Smooth muscle cell (in vitro differentiated cells): ENCODE data around the gene PTPN6. TPM values are rescaled to one million over a fixed set of nuclear protein-coding genes. Genes with fewer than 3 reads are reported as not detected.

Experiments used
- DNase-seq: peaks from one replicate; lab custom pipeline; 2025; ENCODE audit not compliant: unreplicated experiment; lab: John Stamatoyannopoulos, UW
- H2AFZ ChIP-seq: fragments of 200-600 bp; sonication (generic); 2 replicates; pipeline ENCODE4 v1.6.0; 2016; ENCODE audit warnings: antibody characterized with exemption, low read depth, mild to moderate bottlenecking
- H3F3A ChIP-seq: fragments of 200-600 bp; sonication (generic); 2 replicates; pipeline ENCODE4 v1.6.0; 2017; ENCODE audit warnings: antibody characterized with exemption, low read depth
- H3K27ac ChIP-seq: fragments of 200-600 bp; sonication (generic); 2 replicates; pipeline ENCODE4 v1.5.1; 2016; ENCODE audit warnings: low read depth, mild to moderate bottlenecking
- H3K27me3 ChIP-seq: fragments of 200-600 bp; sonication (generic); 2 replicates; pipeline ENCODE4 v1.6.1; 2016; ENCODE audit warnings: low read depth, mild to moderate bottlenecking
- H3K36me3 ChIP-seq: fragments of 200-600 bp; sonication (generic); 2 replicates; pipeline ENCODE4 v1.5.1; 2016; ENCODE audit warnings: low read depth
- H3K4me1 ChIP-seq: fragments of 200-600 bp; sonication (generic); 2 replicates; pipeline ENCODE4 v1.5.1; 2016; ENCODE audit warnings: low read depth
- H3K4me2 ChIP-seq: fragments of 200-600 bp; sonication (generic); 2 replicates; pipeline ENCODE4 v1.6.0; 2016; ENCODE audit warnings: mild to moderate bottlenecking
- H3K4me3 ChIP-seq: fragments of 200-600 bp; sonication (generic); 2 replicates; pipeline ENCODE4 v1.5.1; 2016; ENCODE audit warnings: mild to moderate bottlenecking
- H3K79me2 ChIP-seq: fragments of 200-600 bp; sonication (generic); 2 replicates; pipeline ENCODE4 v1.6.0; 2016; ENCODE audit warnings: low read depth, mild to moderate bottlenecking
- H3K9ac ChIP-seq: fragments of 200-600 bp; sonication (generic); 2 replicates; pipeline ENCODE4 v1.6.0; 2016; ENCODE audit warnings: low read depth
- H3K9me3 ChIP-seq: fragments of 200-600 bp; sonication (generic); replicated peaks from 2 replicates; pipeline ENCODE4 v1.5.1; 2016; ENCODE audit warnings: low read depth
- H4K20me1 ChIP-seq: fragments of 200-600 bp; sonication (generic); 2 replicates; pipeline ENCODE4 v1.6.0; 2016; ENCODE audit warnings: low read depth
- CTCF ChIP-seq: fragments of 200-600 bp; sonication (generic); IDR thresholded peaks from 2 replicates; pipeline ENCODE4 v1.5.1; 2017; ENCODE audit warnings: borderline replicate concordance, mild to moderate bottlenecking, antibody characterized with exemption; ENCODE audit not compliant: insufficient read depth, poor library complexity, severe bottlenecking
- WGBS: methylation state at CpG from one replicate; pipeline ENCODE4 v1.1.7; 2016; ENCODE audit warnings: low lambda C conversion rate; 5-methylcytosine and 5-hydroxymethylcytosine counted together
- polyA plus RNA-seq: library from polyadenylated mRNA; unstranded; fragments of >200 nt; fragmentation: Nextera tagmentation; extraction: Ambion mirVana; gene quantifications from 2 replicates; pipeline ENCODE4 v1.2.1, GENCODE V29; 2016
- total RNA-seq: library from RNA; depleted of rRNA; stranded (reverse); fragments of >200 nt; gene quantifications from 2 replicates; pipeline ENCODE4 v1.2.3, GENCODE V29; 2014

The PTPN6 gene
- total and polyA plus RNA-seq, 2 experiments from 2014 or later: 2.8 to 4.3 TPM

GRCh38 chr12:6948873-6949594 lies 2.1 kb upstream of the PTPN6 start:
- Histone ChIP-seq H3K9ac (no peak overlapping the region), H3K36me3 (no peaks in the 10 kb centered on the region), H3K4me1 (peaks cover 6% of the 10 kb centered on the region), H3K4me2 (no peak overlapping the region), H3K9me3 (no peaks in the 10 kb centered on the region), H3K27me3 (no peaks in the 10 kb centered on the region), H3K4me3 (no peak overlapping the region), H4K20me1 (peaks cover 6% of the 10 kb centered on the region), H2AFZ (no peak overlapping the region), H3F3A (peaks cover 6% of the 10 kb centered on the region), H3K79me2 (no peaks in the 10 kb centered on the region), H3K27ac (no peak overlapping the region)
- no peak for TF ChIP-seq CTCF
- 93% methylated on average over 15 of the region's 15 CpGs for WGBS
- DNase-seq: no peak

- Histone ChIP-seq H2AFZ (no peak overlapping the region), H3K4me2 (no peak overlapping the region), H3K36me3 (no peaks in the 10 kb centered on the region), H4K20me1 (no peaks in the 10 kb centered on the region), H3K4me1 (no peaks in the 10 kb centered on the region), H3K4me3 (no peak overlapping the region), H3F3A (no peaks in the 10 kb centered on the region), H3K27me3 (no peaks in the 10 kb centered on the region), H3K79me2 (no peaks in the 10 kb centered on the region), H3K27ac (no peak overlapping the region), H3K9me3 (no peaks in the 10 kb centered on the region), H3K9ac (no peak overlapping the region)
- peak; percentile 18 for TF ChIP-seq CTCF
- 52% methylated on average over 1 of the region's 1 CpG for WGBS
- no peak for DNase-seq
These were observed 755 bp upstream of the PTPN6 start for GRCh38 chr12:6950401-6950801.

GRCh38 chr12:6951551-6952120 lies 480 bp downstream of the PTPN6 start:
- no peak for DNase-seq
- no peaks in the 10 kb centered on the region for H3K36me3 ChIP-seq
- H3K9me3 ChIP-seq: no peaks in the 10 kb centered on the region
- H3K79me2 ChIP-seq: no peaks in the 10 kb centered on the region
- no peaks in the 10 kb centered on the region for H4K20me1 ChIP-seq
- H2AFZ ChIP-seq: no peak overlapping the region
- TF ChIP-seq CTCF: no peak
- H3F3A ChIP-seq: no peaks in the 10 kb centered on the region
- 93% methylated on average over 20 of the region's 20 CpGs for WGBS
- no peak overlapping the region for H3K9ac ChIP-seq
- H3K4me1 ChIP-seq: no peaks in the 10 kb centered on the region
- H3K4me2 ChIP-seq: no peak overlapping the region
- no peak overlapping the region for H3K27ac ChIP-seq
- H3K4me3 ChIP-seq: no peak overlapping the region
- no peaks in the 10 kb centered on the region for H3K27me3 ChIP-seq
